HepG2 (cell line): Measurements from ENCODE around the gene IP6K3. TPM values are rescaled to one million over a fixed set of nuclear protein-coding genes. Genes with fewer than 3 reads are reported as not detected.
A peak's percentile ranks its signal among the peaks of the same experiment; 100 is the strongest.

ENCODE experiments used
- DNMT1 ChIP-seq: sonication (generic); formaldehyde crosslinking; IDR thresholded peaks from 2 replicates; pipeline ENCODE4 v1.5.1; 2020; ENCODE audit warnings: mild to moderate bottlenecking, missing genetic modification reagents
- GFI1 ChIP-seq: sonication (generic); formaldehyde crosslinking; IDR thresholded peaks from 2 replicates; pipeline ENCODE4 v1.5.0; 2020; ENCODE audit warnings: missing genetic modification reagents, mild to moderate bottlenecking, borderline replicate concordance
- HOXA5 ChIP-seq: sonication (generic); formaldehyde crosslinking; IDR thresholded peaks from 2 replicates; pipeline ENCODE4 v1.4.0; 2020; ENCODE audit warnings: missing genetic modification reagents
- MAFG ChIP-seq: sonication (generic); formaldehyde crosslinking; IDR thresholded peaks from 2 replicates; pipeline ENCODE4 v1.5.1; 2020; ENCODE audit warnings: mild to moderate bottlenecking, missing genetic modification reagents
- MLLT10 ChIP-seq: sonication (generic); formaldehyde crosslinking; IDR thresholded peaks from 2 replicates; pipeline ENCODE4 v1.4.0; 2020; ENCODE audit warnings: missing genetic modification reagents
- SCMH1 ChIP-seq: sonication (generic); formaldehyde crosslinking; IDR thresholded peaks from 2 replicates; pipeline ENCODE4 v1.9.0; 2021; ENCODE audit warnings: missing genetic modification reagents, mild to moderate bottlenecking, borderline replicate concordance
- SOX5 ChIP-seq: IDR thresholded peaks from 2 replicates; pipeline ENCODE4 v1.6.1; 2016; ENCODE audit warnings: borderline replicate concordance
- ZNF670 ChIP-seq: sonication (generic); formaldehyde crosslinking; IDR thresholded peaks from 2 replicates; pipeline ENCODE4 v1.8.0; 2022; ENCODE audit warnings: mild to moderate bottlenecking, missing genetic modification reagents, borderline replicate concordance
- ZNF672 ChIP-seq: sonication (generic); formaldehyde crosslinking; IDR thresholded peaks from 2 replicates; pipeline ENCODE4 v1.8.1; 2022; ENCODE audit warnings: missing genetic modification reagents
- polyA plus RNA-seq, 8 experiments: library from polyadenylated mRNA; depleted of rRNA in 3 of 8; stranded (reverse) in 7 of 8; unstranded in 1 of 8; fragments of >200 nt; fragmentation: Illumina TruSeq in 4 of 8; extraction: Trizol in 4 of 8; gene quantifications; 2 replicates each; pipeline versions ENCODE4 v1.2.1 to v1.2.3, GENCODE V29; 2011 to 2016; ENCODE audit warnings: low read depth in 4 of 8, missing spikeins in 1 of 8, mixed read lengths in 1 of 8; ENCODE audit not compliant: insufficient read depth in 1 of 8
- total RNA-seq, 5 experiments: library from RNA; depleted of rRNA; stranded (reverse); fragments of >200 nt; fragmentation: Illumina TruSeq; extraction: Trizol; gene quantifications; 2 replicates each; pipeline ENCODE4 v1.2.3, GENCODE V29; 2016; ENCODE audit warnings: low read depth in 1 of 5
- TF ChIP-seq, protein P1 (sequence below): sonication (generic); formaldehyde crosslinking; IDR thresholded peaks from 2 replicates; pipeline ENCODE4 v1.4.0; 2020; ENCODE audit warnings: mild to moderate bottlenecking, missing genetic modification reagents
- TF ChIP-seq, protein P2 (sequence below): sonication (generic); formaldehyde crosslinking; IDR thresholded peaks from 2 replicates; pipeline ENCODE4 v1.5.0; 2020; ENCODE audit warnings: missing genetic modification reagents
- TF ChIP-seq, protein P3 (sequence below): sonication (generic); formaldehyde crosslinking; IDR thresholded peaks from 2 replicates; pipeline ENCODE4 v1.4.0; 2020; ENCODE audit warnings: missing genetic modification reagents
- TF ChIP-seq, protein P4 (sequence below): sonication (generic); formaldehyde crosslinking; IDR thresholded peaks from 2 replicates; pipeline ENCODE4 v1.8.0; 2022; ENCODE audit warnings: missing genetic modification reagents, mild to moderate bottlenecking, inconsistent platforms, borderline replicate concordance
- TF ChIP-seq, protein P5 (sequence below): sonication (generic); formaldehyde crosslinking; IDR thresholded peaks from 2 replicates; pipeline ENCODE4 v1.5.1; 2020; ENCODE audit warnings: mild to moderate bottlenecking, missing genetic modification reagents, borderline replicate concordance

Gene IP6K3
- total and polyA plus RNA-seq, 2 of the 13 experiments (the other 11 are each of a cell fraction or from before 2014, with no cell fraction given), result 0.11 to 0.18 TPM

DNA sequence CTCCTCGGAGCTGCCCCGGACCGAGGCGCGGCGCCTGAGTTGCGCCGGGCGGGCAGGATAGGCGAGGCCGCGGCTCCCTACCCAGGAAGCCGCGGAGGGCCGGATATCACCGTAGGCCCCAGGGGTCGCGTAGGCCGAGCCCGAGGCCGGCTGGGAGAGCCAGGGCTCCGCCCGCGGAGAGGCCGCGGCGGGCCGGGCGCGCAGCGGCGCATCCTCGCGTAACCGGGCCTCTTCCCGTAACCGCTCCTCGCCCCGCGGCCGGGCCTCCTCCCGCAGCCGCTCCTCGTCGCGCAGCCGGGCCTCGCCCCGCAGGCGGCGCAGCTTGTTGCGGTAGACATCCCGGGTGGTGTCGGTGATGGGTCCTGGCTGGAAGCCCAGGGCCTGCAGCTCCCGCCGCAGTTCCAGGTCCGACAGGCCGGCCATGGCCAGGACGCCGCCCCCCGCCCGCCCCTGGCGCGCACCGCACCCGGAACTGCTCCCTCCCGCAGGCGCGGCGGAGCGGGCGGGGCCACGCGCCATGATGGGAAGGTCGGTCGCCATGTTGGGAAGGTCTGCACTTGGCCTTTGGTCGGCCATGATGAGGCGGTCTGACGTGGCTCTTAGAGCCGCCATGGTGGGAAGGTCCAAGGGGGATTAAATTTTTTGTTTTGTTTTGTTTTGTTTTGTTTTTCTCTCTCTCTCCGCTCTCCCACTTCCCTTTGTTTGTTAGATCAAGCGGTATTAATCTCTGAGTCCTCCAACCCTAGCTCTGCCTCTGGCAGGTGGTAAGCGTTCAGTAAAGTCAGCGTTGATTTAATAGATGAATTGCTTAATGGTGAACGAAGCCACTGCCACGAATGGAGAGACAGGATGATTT lies 42.2 kb upstream of the IP6K3 start, which contains the start of gene LEMD2 (continued):
- TF ChIP-seq, protein P1, sequence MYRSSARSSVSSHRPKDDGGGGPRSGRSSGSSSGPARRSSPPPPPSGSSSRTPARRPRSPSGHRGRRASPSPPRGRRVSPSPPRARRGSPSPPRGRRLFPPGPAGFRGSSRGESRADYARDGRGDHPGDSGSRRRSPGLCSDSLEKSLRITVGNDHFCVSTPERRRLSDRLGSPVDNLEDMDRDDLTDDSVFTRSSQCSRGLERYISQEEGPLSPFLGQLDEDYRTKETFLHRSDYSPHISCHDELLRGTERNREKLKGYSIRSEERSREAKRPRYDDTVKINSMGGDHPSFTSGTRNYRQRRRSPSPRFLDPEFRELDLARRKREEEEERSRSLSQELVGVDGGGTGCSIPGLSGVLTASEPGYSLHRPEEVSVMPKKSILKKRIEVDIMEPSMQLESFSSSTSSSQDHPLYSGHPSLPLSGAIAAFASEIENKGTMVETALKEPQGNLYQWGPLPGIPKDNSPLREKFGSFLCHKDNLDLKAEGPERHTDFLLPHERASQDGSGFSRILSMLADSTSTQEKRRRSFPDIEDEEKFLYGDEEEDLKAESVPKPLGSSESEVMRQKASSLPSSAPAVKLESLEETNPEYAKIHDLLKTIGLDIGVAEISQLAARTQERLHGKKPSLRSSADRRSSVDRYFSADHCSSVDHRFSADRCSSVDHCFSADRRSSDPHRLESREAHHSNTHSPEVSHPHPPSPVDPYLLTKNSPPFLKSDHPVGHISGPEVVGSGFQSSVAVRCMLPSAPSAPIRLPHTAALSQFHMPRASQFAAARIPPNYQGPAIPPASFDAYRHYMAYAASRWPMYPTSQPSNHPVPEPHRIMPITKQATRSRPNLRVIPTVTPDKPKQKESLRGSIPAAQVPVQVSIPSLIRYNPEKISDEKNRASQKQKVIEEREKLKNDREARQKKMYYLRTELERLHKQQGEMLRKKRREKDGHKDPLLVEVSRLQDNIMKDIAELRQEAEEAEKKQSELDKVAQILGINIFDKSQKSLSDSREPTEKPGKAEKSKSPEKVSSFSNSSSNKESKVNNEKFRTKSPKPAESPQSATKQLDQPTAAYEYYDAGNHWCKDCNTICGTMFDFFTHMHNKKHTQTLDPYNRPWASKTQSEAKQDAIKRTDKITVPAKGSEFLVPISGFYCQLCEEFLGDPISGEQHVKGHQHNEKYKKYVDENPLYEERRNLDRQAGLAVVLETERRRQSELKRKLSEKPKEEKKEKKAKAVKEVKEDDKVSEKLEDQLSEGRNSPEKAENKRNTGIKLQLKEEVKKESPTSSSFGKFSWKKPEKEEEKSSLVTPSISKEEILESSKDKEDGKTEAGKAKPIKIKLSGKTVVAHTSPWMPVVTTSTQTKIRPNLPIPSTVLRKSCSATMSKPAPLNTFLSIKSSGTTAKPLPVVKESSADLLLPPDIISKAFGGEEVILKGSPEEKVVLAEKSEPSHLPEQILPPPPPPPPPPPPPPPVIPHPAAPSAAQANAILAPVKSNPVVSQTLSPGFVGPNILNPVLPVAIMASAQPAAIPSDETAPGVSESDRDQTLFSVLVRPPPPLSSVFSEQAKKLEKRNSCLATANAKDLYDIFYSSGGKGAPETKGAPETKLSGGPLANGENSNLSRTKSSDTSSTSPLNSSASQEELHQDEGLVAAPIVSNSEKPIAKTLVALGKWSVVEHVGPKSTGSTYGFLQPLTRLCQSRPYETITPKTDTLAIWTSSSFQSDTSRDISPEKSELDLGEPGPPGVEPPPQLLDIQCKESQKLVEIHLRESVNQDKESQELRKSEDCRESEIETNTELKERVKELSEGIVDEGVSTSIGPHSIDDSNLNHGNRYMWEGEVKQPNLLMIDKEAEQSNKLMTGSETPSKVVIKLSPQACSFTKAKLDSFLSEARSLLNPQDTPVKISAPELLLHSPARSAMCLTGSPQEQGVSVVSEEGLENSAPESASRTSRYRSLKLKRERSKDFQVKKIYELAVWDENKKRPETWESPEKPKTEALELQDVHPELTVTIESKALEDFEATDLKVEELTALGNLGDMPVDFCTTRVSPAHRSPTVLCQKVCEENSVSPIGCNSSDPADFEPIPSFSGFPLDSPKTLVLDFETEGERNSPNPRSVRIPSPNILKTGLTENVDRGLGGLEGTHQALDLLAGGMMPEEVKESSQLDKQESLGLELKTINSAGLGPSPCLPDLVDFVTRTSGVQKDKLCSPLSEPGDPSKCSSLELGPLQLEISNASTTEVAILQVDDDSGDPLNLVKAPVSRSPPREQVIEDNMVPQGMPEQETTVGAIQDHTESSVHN (CRISPR knock-in tag), result peak; percentile 86
- TF ChIP-seq DNMT1 (CRISPR knock-in tag), result no peak; the same call in 1 of the 2 replicates
- TF ChIP-seq GFI1 (CRISPR knock-in tag), result no peak
- TF ChIP-seq, protein P2, sequence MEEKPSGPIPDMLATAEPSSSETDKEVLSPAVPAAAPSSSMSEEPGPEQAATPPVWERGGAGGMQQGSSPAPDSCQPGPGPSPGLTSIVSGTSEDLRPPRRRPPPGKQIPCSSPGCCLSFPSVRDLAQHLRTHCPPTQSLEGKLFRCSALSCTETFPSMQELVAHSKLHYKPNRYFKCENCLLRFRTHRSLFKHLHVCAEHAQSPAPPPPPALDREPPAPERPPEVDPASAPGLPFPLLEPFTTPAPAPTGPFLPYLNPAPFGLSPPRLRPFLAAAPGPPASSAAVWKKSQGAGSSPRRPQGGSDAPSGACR, result 0 out of 2 replicates have a peak, but pooled peaks have one; percentile 72
- TF ChIP-seq MAFG (CRISPR knock-in tag), result 0 out of 2 replicates have a peak, but pooled peaks have one; percentile 44
- 0 out of 2 replicates have a peak, but pooled peaks have one; percentile 64 for TF ChIP-seq ZNF672 (CRISPR knock-in tag)
- no peak for TF ChIP-seq SCMH1 (CRISPR knock-in tag)
- TF ChIP-seq MLLT10, result no peak
- TF ChIP-seq SOX5, result peak; percentile 62
- TF ChIP-seq, protein P3, sequence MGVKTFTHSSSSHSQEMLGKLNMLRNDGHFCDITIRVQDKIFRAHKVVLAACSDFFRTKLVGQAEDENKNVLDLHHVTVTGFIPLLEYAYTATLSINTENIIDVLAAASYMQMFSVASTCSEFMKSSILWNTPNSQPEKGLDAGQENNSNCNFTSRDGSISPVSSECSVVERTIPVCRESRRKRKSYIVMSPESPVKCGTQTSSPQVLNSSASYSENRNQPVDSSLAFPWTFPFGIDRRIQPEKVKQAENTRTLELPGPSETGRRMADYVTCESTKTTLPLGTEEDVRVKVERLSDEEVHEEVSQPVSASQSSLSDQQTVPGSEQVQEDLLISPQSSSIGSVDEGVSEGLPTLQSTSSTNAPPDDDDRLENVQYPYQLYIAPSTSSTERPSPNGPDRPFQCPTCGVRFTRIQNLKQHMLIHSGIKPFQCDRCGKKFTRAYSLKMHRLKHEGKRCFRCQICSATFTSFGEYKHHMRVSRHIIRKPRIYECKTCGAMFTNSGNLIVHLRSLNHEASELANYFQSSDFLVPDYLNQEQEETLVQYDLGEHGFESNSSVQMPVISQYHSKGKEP (CRISPR knock-in tag), result no peak
- no peak for TF ChIP-seq ZNF670
- TF ChIP-seq, protein P4, sequence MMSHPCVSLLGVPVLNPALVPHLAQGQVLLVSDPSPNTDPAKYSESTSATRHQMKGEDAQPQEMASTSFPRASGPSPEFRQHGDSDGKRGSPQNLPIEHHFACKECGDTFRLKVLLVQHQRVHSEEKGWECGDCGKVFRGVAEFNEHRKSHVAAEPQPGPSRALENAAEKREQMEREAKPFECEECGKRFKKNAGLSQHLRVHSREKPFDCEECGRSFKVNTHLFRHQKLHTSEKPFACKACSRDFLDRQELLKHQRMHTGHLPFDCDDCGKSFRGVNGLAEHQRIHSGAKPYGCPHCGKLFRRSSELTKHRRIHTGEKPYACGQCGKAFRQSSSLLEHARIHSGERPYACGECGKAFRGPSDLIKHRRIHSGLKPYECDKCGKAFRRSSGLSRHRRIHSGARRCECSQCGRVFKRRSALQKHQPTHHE (CRISPR knock-in tag), result 0 out of 2 replicates have a peak, but pooled peaks have one; percentile 50
- TF ChIP-seq, protein P5, sequence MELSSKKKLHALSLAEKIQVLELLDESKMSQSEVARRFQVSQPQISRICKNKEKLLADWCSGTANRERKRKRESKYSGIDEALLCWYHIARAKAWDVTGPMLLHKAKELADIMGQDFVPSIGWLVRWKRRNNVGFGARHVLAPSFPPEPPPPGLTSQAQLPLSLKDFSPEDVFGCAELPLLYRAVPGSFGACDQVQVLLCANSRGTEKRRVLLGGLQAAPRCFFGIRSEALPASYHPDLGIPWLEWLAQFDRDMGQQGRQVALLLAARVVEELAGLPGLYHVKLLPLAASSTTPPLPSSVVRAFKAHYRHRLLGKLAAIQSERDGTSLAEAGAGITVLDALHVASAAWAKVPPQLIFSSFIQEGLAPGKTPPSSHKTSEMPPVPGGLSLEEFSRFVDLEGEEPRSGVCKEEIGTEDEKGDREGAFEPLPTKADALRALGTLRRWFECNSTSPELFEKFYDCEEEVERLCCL, result no peak
- TF ChIP-seq HOXA5, result peak; percentile 89
